ENCODE measurements around the gene DHRS3.
A peak's percentile ranks its signal among the peaks of the same experiment; 100 is the strongest.

Gene DHRS3

GRCh38 chr1:12615865-12616708, 1.9 kb downstream of the DHRS3 start:
- DNase-seq, result no peak

GRCh38 chr1:12615159-12615864, 2.7 kb downstream of the DHRS3 start:
- no peak for DNase-seq

- DNase-seq, result no peak
Measured at GRCh38 chr1:12614402-12615158, 3.4 kb downstream of the DHRS3 start.

- DNase-seq, result no peak
Measured at GRCh38 chr1:12613180-12613579, 4.8 kb downstream of the DHRS3 start.

GRCh38 chr1:12610941-12611340, 7.1 kb downstream of the DHRS3 start:
- DNase-seq, result no peak

- DNase-seq, result no peak
Measured at GRCh38 chr1:12610305-12610935, 7.6 kb downstream of the DHRS3 start.

GRCh38 chr1:12609469-12610003, 8.5 kb downstream of the DHRS3 start:
- DNase-seq, result no peak

GRCh38 chr1:12608311-12608957, 9.6 kb downstream of the DHRS3 start:
- DNase-seq, result no peak

GRCh38 chr1:12607263-12607662, 10.7 kb downstream of the DHRS3 start:
- no peak for DNase-seq

- DNase-seq, result no peak
Measured at GRCh38 chr1:12604986-12605385, 13.0 kb downstream of the DHRS3 start.

GRCh38 chr1:12604114-12604874, 13.7 kb downstream of the DHRS3 start:
- DNase-seq, result peak; percentile 69

- no peak for DNase-seq
Measured at GRCh38 chr1:12603224-12603623, 14.8 kb downstream of the DHRS3 start.

GRCh38 chr1:12602659-12603024, 15.4 kb downstream of the DHRS3 start:
- DNase-seq, result no peak

- no peak for DNase-seq
Measured at GRCh38 chr1:12601700-12602658, 16.0 kb downstream of the DHRS3 start.

- DNase-seq, result no peak
Measured at GRCh38 chr1:12600880-12601633, 17.0 kb downstream of the DHRS3 start.

- DNase-seq, result no peak
Measured at GRCh38 chr1:12600335-12600734, 17.7 kb downstream of the DHRS3 start.

- no peak for DNase-seq
Measured at GRCh38 chr1:12599657-12600056, 18.4 kb downstream of the DHRS3 start.

- no peak for DNase-seq
Measured at GRCh38 chr1:12598974-12599373, 19.0 kb downstream of the DHRS3 start.

GRCh38 chr1:12597792-12598191, 20.2 kb downstream of the DHRS3 start:
- DNase-seq, result no peak

Data from amniotic stem cell (primary cell).